HepG2 (cell line): ENCODE measurements around the gene SMIM38. TPM values are rescaled to one million over a fixed set of nuclear protein-coding genes. Genes with fewer than 3 reads are reported as not detected.

Experiments
- AGO2 ChIP-seq: fragments of 200-400 bp; formaldehyde crosslinking; optimal IDR thresholded peaks from 2 replicates; pipeline ENCODE3; 2017; ENCODE audit warnings: mild to moderate bottlenecking, low read depth, low read length, moderate library complexity
- ATF1 ChIP-seq: IDR thresholded peaks from 2 replicates; pipeline ENCODE4 v1.6.1; 2016; ENCODE audit warnings: mild to moderate bottlenecking, control low read depth
- CREB1 ChIP-seq, 2 experiments: fragments of 450-650 bp in 1 of 2; IDR thresholded peaks; 2 replicates each; pipeline ENCODE4 v1.6.1; 2016 to 2017; ENCODE audit warnings: control low read depth in 1 of 2, mild to moderate bottlenecking in 1 of 2, missing compliant biosample characterization in 1 of 2, missing genetic modification characterization in 1 of 2
- FOSL2 ChIP-seq: sonication (generic); formaldehyde crosslinking; IDR thresholded peaks from 2 replicates; pipeline ENCODE4 v1.4.0; 2020; ENCODE audit warnings: missing genetic modification reagents
- GATAD2A ChIP-seq: IDR thresholded peaks from 2 replicates; pipeline ENCODE4 v1.6.1; 2016
- HES4 ChIP-seq: sonication (generic); formaldehyde crosslinking; IDR thresholded peaks from 2 replicates; pipeline ENCODE4 v1.9.0; 2021; ENCODE audit warnings: mild to moderate bottlenecking, missing genetic modification reagents, borderline replicate concordance
- HNF4G ChIP-seq, 2 experiments: sonication (generic) in 1 of 2; formaldehyde crosslinking in 1 of 2; IDR thresholded peaks; 2 replicates each; pipeline versions ENCODE4 v1.4.0 to v1.6.1; 2011 to 2020; ENCODE audit warnings: borderline replicate concordance in 2 of 2, low read depth in 2 of 2, mild to moderate bottlenecking in 2 of 2, low read length in 1 of 2, missing genetic modification reagents in 1 of 2, moderate library complexity in 1 of 2
- JARID2 ChIP-seq: sonication (generic); formaldehyde crosslinking; IDR thresholded peaks from 2 replicates; pipeline ENCODE4 v1.8.1; 2023; ENCODE audit warnings: missing genetic modification reagents, inconsistent platforms; ENCODE audit not compliant: insufficient replicate concordance
- KDM1A ChIP-seq: IDR thresholded peaks from 2 replicates; pipeline ENCODE4 v1.6.1; 2016; ENCODE audit warnings: missing compliant biosample characterization
- LBX2 ChIP-seq: sonication (generic); formaldehyde crosslinking; IDR thresholded peaks from 2 replicates; pipeline ENCODE4 v1.5.0; 2020; ENCODE audit warnings: missing genetic modification reagents, mild to moderate bottlenecking, borderline replicate concordance
- MLLT10 ChIP-seq: sonication (generic); formaldehyde crosslinking; IDR thresholded peaks from 2 replicates; pipeline ENCODE4 v1.4.0; 2020; ENCODE audit warnings: missing genetic modification reagents
- MXD3 ChIP-seq: IDR thresholded peaks from 2 replicates; pipeline ENCODE4 v1.6.1; 2016; ENCODE audit warnings: mild to moderate bottlenecking, missing biosample characterization, missing genetic modification reagents
- NFYB ChIP-seq: sonication (generic); formaldehyde crosslinking; IDR thresholded peaks from 2 replicates; pipeline ENCODE4 v1.4.0; 2020; ENCODE audit warnings: missing genetic modification reagents
- NR2C2 ChIP-seq: sonication (generic); formaldehyde crosslinking; IDR thresholded peaks from 2 replicates; pipeline ENCODE4 v1.4.0; 2020; ENCODE audit warnings: missing genetic modification reagents, mild to moderate bottlenecking, moderate library complexity, borderline replicate concordance
- NR2F1 ChIP-seq, 2 experiments: fragments of 450-650 bp in 1 of 2; formaldehyde crosslinking in 1 of 2; IDR thresholded peaks; 2 replicates each; pipeline versions ENCODE4 v1.5.0 to v1.6.1; 2016 to 2020; ENCODE audit warnings: mild to moderate bottlenecking in 1 of 2, missing compliant biosample characterization in 1 of 2, missing genetic modification reagents in 1 of 2, moderate library complexity in 1 of 2
- NR2F6 ChIP-seq, 2 experiments: IDR thresholded peaks; 2 replicates each; pipeline ENCODE4 v1.6.1; 2016; ENCODE audit warnings: antibody characterized with exemption in 1 of 2, mild to moderate bottlenecking in 1 of 2
- RARA ChIP-seq: IDR thresholded peaks from 2 replicates; pipeline ENCODE4 v1.6.1; 2016; ENCODE audit warnings: missing genetic modification reagents, missing compliant biosample characterization
- SMYD3 ChIP-seq: sonication (generic); formaldehyde crosslinking; IDR thresholded peaks from 2 replicates; pipeline ENCODE4 v1.8.1; 2023; ENCODE audit warnings: mild to moderate bottlenecking, missing genetic modification reagents
- SP1 ChIP-seq, 2 experiments: fragments of 450-650 bp in 1 of 2; sonication (generic) in 1 of 2; formaldehyde crosslinking in 1 of 2; IDR thresholded peaks; 2 replicates each; pipeline versions ENCODE4 v1.4.0 to v1.6.1; 2016 to 2020; ENCODE audit warnings: missing genetic modification reagents in 1 of 2
- SYNCRIP ChIP-seq: fragments of 200-400 bp; formaldehyde crosslinking; IDR thresholded peaks from 2 replicates; pipeline ENCODE4 v1.6.1; 2018; ENCODE audit warnings: mild to moderate bottlenecking, low read depth, low read length; ENCODE audit not compliant: insufficient read depth
- XRCC5 ChIP-seq: fragments of 200-400 bp; formaldehyde crosslinking; optimal IDR thresholded peaks from 2 replicates; pipeline ENCODE3; 2017; ENCODE audit warnings: mild to moderate bottlenecking, low read length
- ZKSCAN5 ChIP-seq: sonication (generic); formaldehyde crosslinking; IDR thresholded peaks from 2 replicates; pipeline ENCODE4 v1.5.1; 2020; ENCODE audit warnings: mild to moderate bottlenecking, missing genetic modification reagents
- ZNF224 ChIP-seq: sonication (generic); formaldehyde crosslinking; IDR thresholded peaks from 2 replicates; pipeline ENCODE4 v1.5.0; 2020; ENCODE audit warnings: mild to moderate bottlenecking, missing genetic modification reagents
- ZNF34 ChIP-seq: sonication (generic); formaldehyde crosslinking; IDR thresholded peaks from 2 replicates; pipeline ENCODE4 v1.4.0; 2020; ENCODE audit warnings: mild to moderate bottlenecking, missing genetic modification reagents, borderline replicate concordance
- ZNF350 ChIP-seq: sonication (generic); formaldehyde crosslinking; IDR thresholded peaks from 2 replicates; pipeline ENCODE4 v1.4.0; 2020; ENCODE audit warnings: mild to moderate bottlenecking, low read depth, missing genetic modification reagents, borderline replicate concordance
- ZNF547 ChIP-seq: sonication (generic); formaldehyde crosslinking; IDR thresholded peaks from 2 replicates; pipeline ENCODE4 v1.5.1; 2020; ENCODE audit warnings: mild to moderate bottlenecking, missing genetic modification reagents
- ZNF549 ChIP-seq: sonication (generic); formaldehyde crosslinking; IDR thresholded peaks from 2 replicates; pipeline ENCODE4 v1.5.0; 2020; ENCODE audit warnings: missing genetic modification reagents
- ZNF569 ChIP-seq: sonication (generic); formaldehyde crosslinking; IDR thresholded peaks from 2 replicates; pipeline ENCODE4 v1.5.0; 2020; ENCODE audit warnings: mild to moderate bottlenecking, missing genetic modification reagents, moderate library complexity, borderline replicate concordance
- ZNF605 ChIP-seq: sonication (generic); formaldehyde crosslinking; IDR thresholded peaks from 2 replicates; pipeline ENCODE4 v1.8.0; 2022; ENCODE audit warnings: mild to moderate bottlenecking, missing genetic modification reagents
- ZNF709 ChIP-seq: sonication (generic); formaldehyde crosslinking; IDR thresholded peaks from 2 replicates; pipeline ENCODE4 v1.5.0; 2020; ENCODE audit warnings: mild to moderate bottlenecking, missing genetic modification reagents
- ZNF724P ChIP-seq: sonication (generic); formaldehyde crosslinking; IDR thresholded peaks from 2 replicates; pipeline ENCODE4 v1.8.0; 2022; ENCODE audit warnings: missing genetic modification reagents, borderline replicate concordance
- ZNF746 ChIP-seq: sonication (generic); formaldehyde crosslinking; IDR thresholded peaks from 2 replicates; pipeline ENCODE4 v1.8.0; 2022; ENCODE audit warnings: mild to moderate bottlenecking, missing genetic modification reagents
- ZNF747 ChIP-seq: sonication (generic); formaldehyde crosslinking; IDR thresholded peaks from 2 replicates; pipeline ENCODE4 v1.8.1; 2023; ENCODE audit warnings: missing genetic modification reagents, mild to moderate bottlenecking, borderline replicate concordance
- polyA plus RNA-seq, 8 experiments: library from polyadenylated mRNA; depleted of rRNA in 3 of 8; stranded (reverse) in 7 of 8; unstranded in 1 of 8; fragments of >200 nt; fragmentation: Illumina TruSeq in 4 of 8; extraction: Trizol in 4 of 8; gene quantifications; 2 replicates each; pipeline versions ENCODE4 v1.2.1 to v1.2.3, GENCODE V29; 2011 to 2016; ENCODE audit warnings: low read depth in 4 of 8, missing spikeins in 1 of 8, mixed read lengths in 1 of 8; ENCODE audit not compliant: insufficient read depth in 1 of 8
- total RNA-seq, 5 experiments: library from RNA; depleted of rRNA; stranded (reverse); fragments of >200 nt; fragmentation: Illumina TruSeq; extraction: Trizol; gene quantifications; 2 replicates each; pipeline ENCODE4 v1.2.3, GENCODE V29; 2016; ENCODE audit warnings: low read depth in 1 of 5

The SMIM38 gene
- total and polyA plus RNA-seq, 2 of the 13 experiments (the other 11 are each of a cell fraction or from before 2014, with no cell fraction given), result 0.30 to 0.40 TPM

- TF ChIP-seq HES4 (CRISPR knock-in tag) (no peak), ZNF547 (peak; percentile 61; the same call in 1 of the 2 replicates), SP1 (IDR thresholded peaks at IDR 0.05) (no peak), SP1 (CRISPR knock-in tag; IDR thresholded peaks at IDR 0.05) (no peak), ZNF709 (CRISPR knock-in tag) (no peak), NFYB (CRISPR knock-in tag) (no peak), LBX2 (CRISPR knock-in tag) (no peak), MLLT10 (CRISPR knock-in tag) (no peak), SMYD3 (CRISPR knock-in tag) (no peak), ZNF350 (0 out of 2 replicates have a peak, but pooled peaks have one; percentile 12), ZKSCAN5 (CRISPR knock-in tag) (no peak), SYNCRIP (no peak), CREB1 (IDR thresholded peaks at IDR 0.05) (no peak), CREB1 (CRISPR knock-in tag; IDR thresholded peaks at IDR 0.05) (no peak), HNF4G (IDR thresholded peaks at IDR 0.05; ENCODE audit: borderline replicate concordance, low read depth, low read length) (peak; percentile 19; the same call in 1 of the 2 replicates), HNF4G (CRISPR knock-in tag; IDR thresholded peaks at IDR 0.05; ENCODE audit: borderline replicate concordance, low read depth) (no peak), NR2F1 (CRISPR knock-in tag; IDR thresholded peaks at IDR 0.05) (no peak), FOSL2 (CRISPR knock-in tag) (0 out of 2 replicates have a peak, but pooled peaks have one; percentile 9), ZNF746 (no peak), ATF1 (CRISPR knock-in tag) (no peak), KDM1A (CRISPR knock-in tag) (peak; percentile 43; the same call in 1 of the 2 replicates), GATAD2A (CRISPR knock-in tag) (0 out of 2 replicates have a peak, but pooled peaks have one; percentile 43), JARID2 (no peak), NR2F6 (IDR thresholded peaks at IDR 0.05) (no peak), NR2F6 (CRISPR knock-in tag; IDR thresholded peaks at IDR 0.05) (peak; percentile 44; the same call in 1 of the 2 replicates), ZNF569 (no peak), ZNF34 (CRISPR knock-in tag) (no peak), NR2C2 (CRISPR knock-in tag) (no peak), ZNF549 (no peak), MXD3 (CRISPR knock-in tag) (no peak), ZNF747 (CRISPR knock-in tag) (0 out of 2 replicates have a peak, but pooled peaks have one; percentile 0), XRCC5 (peak; percentile 6), AGO2 (peak; percentile 25), ZNF224 (CRISPR knock-in tag) (no peak), ZNF724P (no peak), RARA (CRISPR knock-in tag) (no peak), ZNF605 (CRISPR knock-in tag) (no peak)
Observed at GRCh38 chr11:69156673-69157155, 979 bp downstream of the SMIM38 start (continued).
